Stimulated activated naive B cell treated with anti-CD40 and anti-IgM and Interleukin-4, amounts not matched to agents 10 μg/mL and 1 μg/mL and 100 μg/mL, for 72 hours (primary cell): Measurements from ENCODE around the gene PADI6.

Source experiments
- ATAC-seq, 2 donors: fragments of 150-1000 bp; cut with Tn5 transposase; replicated peaks; 2 replicates each; pipeline ENCODE4 v1.10.0; 2021; ENCODE audit warnings: moderate library complexity in 1 of 2
- DNase-seq: peaks from one replicate; pipeline ENCODE4 v3.0.0; 2021
- H3K27ac Mint-ChIP-seq: one replicate; pipeline ENCODE4 v1.8.0; 2022; ENCODE audit warnings: mild to moderate bottlenecking, mixed read lengths
- H3K27me3 Mint-ChIP-seq, 2 donors: one replicate each; pipeline ENCODE4 v1.8.0; 2022; ENCODE audit warnings: mixed read lengths in 2 of 2
- H3K36me3 Mint-ChIP-seq, 2 donors: one replicate each; pipeline ENCODE4 v1.8.0; 2022; ENCODE audit warnings: mixed read lengths in 2 of 2, mild to moderate bottlenecking in 1 of 2
- H3K4me1 Mint-ChIP-seq, 2 donors: one replicate each; pipeline ENCODE4 v1.8.0; 2022; ENCODE audit warnings: mixed read lengths in 2 of 2, mild to moderate bottlenecking in 1 of 2
- H3K4me3 Mint-ChIP-seq, 2 donors: one replicate each; pipeline ENCODE4 v1.8.0; 2022; ENCODE audit warnings: mild to moderate bottlenecking in 2 of 2, mixed read lengths in 2 of 2, moderate library complexity in 1 of 2
- H3K9me3 Mint-ChIP-seq, 2 donors: one replicate each; pipeline ENCODE4 v1.8.0; 2022; ENCODE audit warnings: mixed read lengths in 2 of 2, mild to moderate bottlenecking in 1 of 2

Gene PADI6

GRCh38 chr1:17365293-17365692, 6.7 kb upstream of the PADI6 start:
- no peak overlapping the region for H3K27ac Mint-ChIP-seq
- no peak for DNase-seq
- H3K36me3 Mint-ChIP-seq = no peaks in the 10 kb centered on the region
- peaks cover 4 to 5% of the 10 kb centered on the region in 2 donors for H3K27me3 Mint-ChIP-seq
- no peak for ATAC-seq
- peaks cover 0 to 7% of the 10 kb centered on the region in 2 donors for H3K4me1 Mint-ChIP-seq
- no peak overlapping the region for H3K4me3 Mint-ChIP-seq
- H3K9me3 Mint-ChIP-seq = no peaks in the 10 kb centered on the region

DNA sequence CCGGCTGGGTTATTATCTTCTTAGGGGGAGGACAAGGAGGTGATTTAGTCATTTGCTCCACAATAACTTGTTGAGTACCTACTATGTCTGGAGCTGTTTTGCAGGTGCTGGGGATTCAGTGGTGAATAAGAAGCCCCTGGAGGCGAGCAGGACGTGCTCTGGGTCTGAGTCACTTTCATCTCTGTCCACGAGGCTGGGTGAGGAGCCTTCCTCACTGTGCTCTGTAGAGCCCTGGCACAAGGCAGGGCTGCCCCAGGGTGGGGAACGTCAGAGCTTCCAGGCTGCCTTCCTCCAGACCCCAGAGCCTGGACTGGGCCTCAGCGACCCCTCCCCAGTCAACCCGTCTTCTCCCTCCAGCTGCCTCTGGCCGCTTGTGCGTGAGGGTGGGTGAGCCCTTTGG, 2.5 kb upstream of the PADI6 start:
- Mint-ChIP-seq H3K27ac (no peak overlapping the region), H3K36me3 (no peaks in the 10 kb centered on the region), H3K9me3 (no peaks in the 10 kb centered on the region), H3K4me3 (no peak overlapping the region), H3K27me3 (peaks cover 4 to 5% of the 10 kb centered on the region in 2 donors), H3K4me1 (peaks cover 0 to 7% of the 10 kb centered on the region in 2 donors)
- ATAC-seq = no peak
- no peak for DNase-seq

DNA sequence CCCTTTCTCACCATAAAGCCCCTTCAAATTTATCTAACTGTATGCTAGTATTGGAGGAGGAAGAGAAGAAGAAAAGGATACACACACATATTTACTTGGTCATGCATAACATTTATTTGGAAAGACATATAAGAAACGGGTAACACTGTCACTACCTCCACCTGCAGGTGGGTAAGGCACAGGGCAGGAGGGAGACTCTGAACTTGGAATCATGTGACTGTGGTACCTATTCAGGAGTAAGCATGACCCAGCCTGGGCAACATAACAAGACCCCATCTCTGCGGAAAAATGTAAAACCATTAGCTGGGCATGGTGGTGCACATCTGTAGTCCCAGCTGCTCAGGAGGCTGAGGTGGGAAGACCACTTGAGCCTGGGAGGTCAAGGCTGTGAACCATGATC, 1.4 kb upstream of the PADI6 start:
- H3K36me3 Mint-ChIP-seq = no peaks in the 10 kb centered on the region
- no peak overlapping the region for H3K4me3 Mint-ChIP-seq
- no peak overlapping the region for H3K27ac Mint-ChIP-seq
- peak in 1 of 2 donors; percentile 53 for ATAC-seq
- no peak for DNase-seq
- no peaks in the 10 kb centered on the region for H3K9me3 Mint-ChIP-seq
- peaks cover 2 to 4% of the 10 kb centered on the region in 2 donors for H3K27me3 Mint-ChIP-seq
- peaks cover 0 to under 1% of the 10 kb centered on the region in 2 donors for H3K4me1 Mint-ChIP-seq

GRCh38 chr1:17372955-17373354, 959 bp downstream of the PADI6 start:
- H3K27me3 Mint-ChIP-seq = peaks cover 9 to 13% of the 10 kb centered on the region in 2 donors
- no peaks in the 10 kb centered on the region for H3K9me3 Mint-ChIP-seq
- H3K27ac Mint-ChIP-seq = no peak overlapping the region
- no peaks in the 10 kb centered on the region for H3K4me1 Mint-ChIP-seq
- no peak overlapping the region for H3K4me3 Mint-ChIP-seq
- DNase-seq (no peak), ATAC-seq (no peak)
- no peaks in the 10 kb centered on the region for H3K36me3 Mint-ChIP-seq

DNA sequence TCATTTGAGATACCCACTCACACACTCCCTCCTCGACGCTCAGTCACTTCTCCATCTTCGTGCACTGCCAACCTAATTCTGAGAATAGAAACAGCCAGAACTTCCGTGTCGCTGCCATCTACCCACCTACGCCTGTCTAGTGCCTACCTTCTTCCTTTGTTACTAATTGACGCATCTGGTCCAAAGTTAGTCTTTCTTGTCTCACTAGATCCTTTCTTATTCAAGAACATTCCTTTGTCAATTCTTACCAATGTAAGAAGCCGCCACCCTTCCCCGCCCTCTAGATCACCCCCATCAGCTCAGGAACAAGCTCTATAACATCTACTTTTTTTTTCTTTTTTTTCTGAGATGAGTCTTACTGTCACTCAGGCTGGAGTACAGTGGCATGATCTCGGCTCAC, 3.7 kb downstream of the PADI6 start:
- Mint-ChIP-seq H3K27me3 (peaks cover 13 to 16% of the 10 kb centered on the region in 2 donors), H3K36me3 (no peaks in the 10 kb centered on the region), H3K9me3 (no peaks in the 10 kb centered on the region), H3K27ac (no peak overlapping the region), H3K4me3 (no peak overlapping the region), H3K4me1 (no peaks in the 10 kb centered on the region)
- ATAC-seq (no peak), DNase-seq (no peak)

DNA sequence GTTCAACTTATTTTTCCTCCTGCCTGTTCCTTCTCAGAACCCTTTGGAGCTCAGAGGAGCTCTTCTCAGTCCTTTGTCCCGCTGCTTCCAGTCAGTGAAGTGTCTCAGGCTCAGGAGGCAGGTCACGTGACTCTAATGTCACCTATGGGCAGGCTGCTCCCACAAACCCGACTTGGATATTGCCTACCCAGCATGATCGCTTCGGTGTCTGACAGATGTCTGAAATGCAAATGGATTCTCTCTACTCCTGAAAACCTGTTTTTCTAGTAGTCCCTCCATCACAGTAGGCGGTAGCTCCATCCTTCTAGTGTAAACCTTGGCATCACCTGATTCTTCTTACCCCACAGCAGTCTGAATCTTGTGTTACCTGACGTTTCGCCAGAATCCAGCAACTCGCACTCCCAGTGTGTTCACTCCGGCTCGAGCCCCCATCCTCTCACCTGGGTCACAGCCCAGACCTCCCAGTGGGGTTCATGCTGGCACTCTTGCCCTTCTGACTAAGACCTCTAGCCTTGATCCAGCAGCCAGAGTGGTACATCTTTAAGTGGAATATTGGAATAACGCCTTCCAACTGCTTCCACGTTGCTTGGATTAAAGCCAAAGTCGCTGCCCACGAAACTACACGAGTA, 5.4 kb downstream of the PADI6 start:
- H3K9me3 Mint-ChIP-seq = no peaks in the 10 kb centered on the region
- no peak overlapping the region for H3K27ac Mint-ChIP-seq
- H3K27me3 Mint-ChIP-seq = peaks cover 16 to 19% of the 10 kb centered on the region in 2 donors
- H3K4me3 Mint-ChIP-seq = no peak overlapping the region
- H3K36me3 Mint-ChIP-seq = no peaks in the 10 kb centered on the region
- DNase-seq (no peak), ATAC-seq (no peak)
- no peaks in the 10 kb centered on the region for H3K4me1 Mint-ChIP-seq

DNA sequence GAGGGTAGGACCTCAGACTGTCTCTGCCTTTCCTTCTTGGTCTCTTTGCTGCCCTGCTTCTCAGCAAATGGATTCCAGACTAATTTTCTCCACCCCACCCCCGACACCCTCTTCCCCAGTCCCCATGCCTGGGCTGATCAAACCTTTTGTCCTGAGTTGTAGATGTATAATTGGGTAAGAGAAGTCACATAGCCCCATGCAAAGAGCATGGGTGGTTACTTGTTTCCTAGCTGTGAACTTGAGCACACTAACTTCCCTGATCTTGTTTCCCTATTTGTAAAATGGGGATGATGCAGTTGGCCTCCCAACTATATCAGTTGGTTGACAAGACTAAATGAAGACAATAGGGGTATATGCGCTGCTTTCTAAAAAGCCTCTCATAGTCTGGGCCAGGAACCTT, 9.2 kb downstream of the PADI6 start:
- Mint-ChIP-seq H3K27me3 (peaks cover 18 to 31% of the 10 kb centered on the region in 2 donors), H3K36me3 (no peaks in the 10 kb centered on the region), H3K4me1 (no peaks in the 10 kb centered on the region), H3K4me3 (no peak overlapping the region), H3K27ac (no peak overlapping the region), H3K9me3 (no peaks in the 10 kb centered on the region)
- ATAC-seq = no peak
- DNase-seq = no peak

GRCh38 chr1:17392199-17392740, 20.3 kb downstream of the PADI6 start:
- H3K27ac Mint-ChIP-seq = no peak overlapping the region
- H3K4me1 Mint-ChIP-seq = peaks cover 3 to 7% of the 10 kb centered on the region in 2 donors
- no peaks in the 10 kb centered on the region for H3K36me3 Mint-ChIP-seq
- H3K4me3 Mint-ChIP-seq = no peak overlapping the region
- ATAC-seq = no peak
- H3K27me3 Mint-ChIP-seq = peaks cover 4 to 6% of the 10 kb centered on the region in 2 donors
- DNase-seq = no peak
- no peaks in the 10 kb centered on the region for H3K9me3 Mint-ChIP-seq

DNA sequence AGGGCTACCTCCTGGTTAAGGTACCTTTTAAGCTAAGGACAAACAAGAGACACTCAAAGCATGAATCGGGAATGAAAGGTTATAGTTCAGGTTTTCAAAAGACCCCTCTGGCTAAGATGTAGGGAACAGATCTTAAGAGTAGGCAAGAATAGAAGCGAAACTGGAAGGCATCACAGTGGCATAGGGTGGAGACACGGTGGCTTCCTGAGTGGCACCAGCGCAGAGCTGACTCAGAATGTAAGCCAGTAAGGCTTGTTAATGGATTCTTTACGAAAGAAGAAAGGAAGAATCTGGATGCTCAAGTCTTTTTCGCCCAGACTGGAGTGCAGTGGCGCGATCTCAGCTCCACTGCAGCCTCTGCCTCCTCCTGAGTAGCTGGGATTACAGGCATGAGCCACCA, 21.2 kb downstream of the PADI6 start:
- no peaks in the 10 kb centered on the region for H3K9me3 Mint-ChIP-seq
- no peak for ATAC-seq
- peaks cover 4 to 6% of the 10 kb centered on the region in 2 donors for H3K27me3 Mint-ChIP-seq
- peaks cover 3 to 7% of the 10 kb centered on the region in 2 donors for H3K4me1 Mint-ChIP-seq
- no peak overlapping the region for H3K27ac Mint-ChIP-seq
- no peak for DNase-seq
- H3K36me3 Mint-ChIP-seq = no peaks in the 10 kb centered on the region
- no peak overlapping the region for H3K4me3 Mint-ChIP-seq

- peaks cover under 1% of the 10 kb centered on the region in 2 donors for H3K4me1 Mint-ChIP-seq
- no peaks in the 10 kb centered on the region for H3K9me3 Mint-ChIP-seq
- ATAC-seq = no peak
- H3K36me3 Mint-ChIP-seq = no peaks in the 10 kb centered on the region
- H3K27me3 Mint-ChIP-seq = no peaks in the 10 kb centered on the region
- H3K27ac Mint-ChIP-seq = no peak overlapping the region
- no peak overlapping the region for H3K4me3 Mint-ChIP-seq
- no peak for DNase-seq
Measured at GRCh38 chr1:17397910-17398695, 26.1 kb downstream of the PADI6 start.

GRCh38 chr1:17400725-17401341, 28.8 kb downstream of the PADI6 start:
- Mint-ChIP-seq H3K27me3 (no peaks in the 10 kb centered on the region), H3K9me3 (no peaks in the 10 kb centered on the region), H3K4me3 (no peak overlapping the region), H3K4me1 (no peaks in the 10 kb centered on the region), H3K27ac (no peak overlapping the region), H3K36me3 (no peaks in the 10 kb centered on the region)
- no peak for ATAC-seq
- no peak for DNase-seq

DNA sequence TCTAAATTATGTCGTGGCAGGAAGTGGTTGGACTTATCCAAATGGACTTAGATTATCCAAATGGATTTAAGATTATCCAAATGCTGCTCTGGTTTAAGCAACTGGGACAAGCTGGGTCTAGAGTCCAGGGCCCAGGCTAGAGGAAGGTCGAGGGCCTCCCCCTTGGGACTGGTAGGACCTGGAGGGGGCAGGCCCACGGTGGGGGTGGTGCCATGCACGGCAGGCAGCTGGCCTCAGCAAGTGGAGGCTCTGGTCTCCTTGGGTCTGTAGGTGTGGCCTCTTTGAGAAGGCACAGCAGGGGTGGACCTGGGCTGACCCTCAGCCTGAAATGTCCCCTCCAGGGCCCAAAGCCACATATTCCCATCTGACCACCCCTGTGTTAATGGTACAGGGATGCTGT, 29.8 kb downstream of the PADI6 start:
- DNase-seq (no peak), ATAC-seq (no peak)
- H3K27ac Mint-ChIP-seq = no peak overlapping the region
- peaks cover 2 to 3% of the 10 kb centered on the region in 2 donors for H3K36me3 Mint-ChIP-seq
- no peaks in the 10 kb centered on the region for H3K27me3 Mint-ChIP-seq
- peaks cover 0 to 3% of the 10 kb centered on the region in 2 donors for H3K4me1 Mint-ChIP-seq
- no peak overlapping the region for H3K4me3 Mint-ChIP-seq
- H3K9me3 Mint-ChIP-seq = no peaks in the 10 kb centered on the region

DNA sequence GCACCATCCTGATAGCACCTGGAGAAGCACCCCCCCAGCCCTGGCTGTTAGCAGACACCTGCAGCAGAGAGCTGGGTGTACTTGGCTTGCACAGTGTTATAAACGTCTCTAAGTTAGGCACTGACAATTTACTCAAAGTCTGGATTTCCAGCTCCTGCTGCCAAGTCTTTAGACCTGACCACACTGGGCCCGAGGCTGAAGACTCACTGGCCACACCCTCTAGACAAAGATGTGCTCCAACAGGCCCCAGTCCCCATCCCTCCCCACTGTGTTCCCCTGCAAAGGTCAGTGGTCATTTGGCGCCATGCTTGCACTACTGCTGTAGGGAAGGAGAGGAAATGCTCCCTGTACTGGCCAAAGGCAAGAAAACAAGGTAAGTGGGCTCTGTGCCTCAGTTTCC, 31.1 kb downstream of the PADI6 start:
- Mint-ChIP-seq H3K4me3 (no peak overlapping the region), H3K27me3 (no peaks in the 10 kb centered on the region), H3K9me3 (no peaks in the 10 kb centered on the region), H3K4me1 (peaks cover 0 to 5% of the 10 kb centered on the region in 2 donors), H3K36me3 (peaks cover 8% of the 10 kb centered on the region in 2 donors), H3K27ac (no peak overlapping the region)
- no peak for ATAC-seq
- no peak for DNase-seq

- no peak for ATAC-seq
- no peak for DNase-seq
- peaks cover 0 to 5% of the 10 kb centered on the region in 2 donors for H3K4me1 Mint-ChIP-seq
- peaks cover 18 to 19% of the 10 kb centered on the region in 2 donors for H3K36me3 Mint-ChIP-seq
- no peak overlapping the region for H3K4me3 Mint-ChIP-seq
- H3K27ac Mint-ChIP-seq = peak overlapping the region; percentile 62
- no peaks in the 10 kb centered on the region for H3K9me3 Mint-ChIP-seq
- H3K27me3 Mint-ChIP-seq = no peaks in the 10 kb centered on the region
Measured at GRCh38 chr1:17404034-17404684, 32.2 kb downstream of the PADI6 start.
